Thoracic aorta (tissue), 2 donors: ENCODE results near the gene CHKA. TPM values are rescaled to one million over a fixed set of nuclear protein-coding genes. Genes with fewer than 3 reads are reported as not detected.

ENCODE experiments used
- ATAC-seq: fragments of 150-250 bp; one replicate; pipeline ENCODE4 v1.8.0; 2017; ENCODE audit warnings: low read depth; ENCODE audit not compliant: insufficient number of reproducible peaks, low FRiP score
- DNase-seq: peaks from one replicate; pipeline ENCODE4 v3.0.0-alpha.2; 2020; ENCODE audit warnings: low spot score
- H3K27ac ChIP-seq, 2 donors: fragments of 200-600 bp; sonication (generic); 1 replicate in 1 of 2; 2 replicates in 1 of 2; pipeline ENCODE4 v1.5.1; 2016; ENCODE audit warnings: mild to moderate bottlenecking in 2 of 2, moderate library complexity in 2 of 2
- H3K27me3 ChIP-seq: fragments of 200-600 bp; sonication (generic); replicated peaks from 2 replicates; pipeline ENCODE4 v1.6.0; 2016; ENCODE audit warnings: mild to moderate bottlenecking; ENCODE audit not compliant: insufficient read depth
- H3K36me3 ChIP-seq: fragments of 200-600 bp; sonication (generic); one replicate; pipeline ENCODE4 v1.5.1; 2016
- H3K4me1 ChIP-seq, 2 donors: fragments of 200-600 bp; sonication (generic); 1 replicate in 1 of 2; 2 replicates in 1 of 2; pipeline versions ENCODE4 v1.5.1 to v1.6.0; 2016; ENCODE audit warnings: low read depth in 2 of 2, mild to moderate bottlenecking in 1 of 2; ENCODE audit not compliant: control insufficient read depth in 1 of 2
- H3K4me3 ChIP-seq: fragments of 200-600 bp; sonication (generic); 2 replicates; pipeline ENCODE4 v1.5.1; 2016; ENCODE audit warnings: mild to moderate bottlenecking
- H3K9me3 ChIP-seq: fragments of 200-600 bp; sonication (generic); 2 replicates; pipeline ENCODE4 v1.5.1; 2016
- total RNA-seq, 2 donors: library from RNA; depleted of rRNA; stranded (reverse); fragments of >200 nt; gene quantifications; one replicate each; pipeline versions ENCODE4 v1.1.0 to v1.2.3, GENCODE V29; 2016
- TF ChIP-seq, protein P1 (sequence below): fragments of 200-600 bp; sonication (generic); IDR thresholded peaks from one replicate; pipeline ENCODE4 v1.5.1; 2019; ENCODE audit warnings: antibody characterized with exemption

The CHKA gene
- total RNA-seq, 2 donors from 2014 or later = 12.5 to 22.2 TPM

DNA sequence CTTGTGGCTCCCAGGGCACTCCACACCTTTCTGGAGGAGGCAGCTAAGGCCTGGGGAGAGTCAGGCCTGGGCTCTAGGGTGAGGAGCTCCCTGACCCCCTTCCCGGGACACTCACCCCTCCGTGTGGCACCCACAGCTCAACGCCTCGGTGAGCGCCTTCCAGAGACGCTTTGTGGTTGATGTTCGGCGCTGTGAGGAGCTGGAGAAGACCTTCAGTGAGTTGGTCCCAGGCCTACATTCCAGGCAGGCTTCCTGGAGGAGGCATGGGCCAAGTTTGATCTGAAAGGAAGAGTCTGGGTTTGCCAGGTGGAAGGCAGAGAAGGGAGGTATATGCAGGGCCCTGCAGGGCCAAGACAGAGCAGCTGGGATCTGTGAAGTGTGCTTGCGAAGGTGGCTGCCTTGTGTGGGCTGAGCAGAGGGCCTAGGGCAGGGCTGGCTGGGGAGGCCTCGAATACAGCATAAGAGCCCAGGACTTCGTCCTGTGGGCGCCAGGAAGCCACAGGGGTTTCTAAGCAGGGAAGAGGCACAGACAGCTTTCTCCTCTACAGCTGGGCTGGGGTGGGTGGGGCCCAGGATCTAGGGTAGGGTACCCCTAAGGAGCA is 79.5 kb downstream of the CHKA start:
- DNase-seq = no peak
- peaks cover 29% of the 10 kb centered on the region for H3K36me3 ChIP-seq

GRCh38 chr11:68040957-68041591 is 80.1 kb downstream of the CHKA start:
- H3K36me3 ChIP-seq = peaks cover 29% of the 10 kb centered on the region
- H3K4me3 ChIP-seq = peak overlapping the region; percentile 91
- peaks cover 27 to 41% of the 10 kb centered on the region in 2 donors for H3K4me1 ChIP-seq
- ATAC-seq (no peak), DNase-seq (no peak)
- H3K27me3 ChIP-seq = no peaks in the 10 kb centered on the region
- peak overlapping the region; percentile 72 to 74 for H3K27ac ChIP-seq
- no peaks in the 10 kb centered on the region for H3K9me3 ChIP-seq
- TF ChIP-seq, protein P1, sequence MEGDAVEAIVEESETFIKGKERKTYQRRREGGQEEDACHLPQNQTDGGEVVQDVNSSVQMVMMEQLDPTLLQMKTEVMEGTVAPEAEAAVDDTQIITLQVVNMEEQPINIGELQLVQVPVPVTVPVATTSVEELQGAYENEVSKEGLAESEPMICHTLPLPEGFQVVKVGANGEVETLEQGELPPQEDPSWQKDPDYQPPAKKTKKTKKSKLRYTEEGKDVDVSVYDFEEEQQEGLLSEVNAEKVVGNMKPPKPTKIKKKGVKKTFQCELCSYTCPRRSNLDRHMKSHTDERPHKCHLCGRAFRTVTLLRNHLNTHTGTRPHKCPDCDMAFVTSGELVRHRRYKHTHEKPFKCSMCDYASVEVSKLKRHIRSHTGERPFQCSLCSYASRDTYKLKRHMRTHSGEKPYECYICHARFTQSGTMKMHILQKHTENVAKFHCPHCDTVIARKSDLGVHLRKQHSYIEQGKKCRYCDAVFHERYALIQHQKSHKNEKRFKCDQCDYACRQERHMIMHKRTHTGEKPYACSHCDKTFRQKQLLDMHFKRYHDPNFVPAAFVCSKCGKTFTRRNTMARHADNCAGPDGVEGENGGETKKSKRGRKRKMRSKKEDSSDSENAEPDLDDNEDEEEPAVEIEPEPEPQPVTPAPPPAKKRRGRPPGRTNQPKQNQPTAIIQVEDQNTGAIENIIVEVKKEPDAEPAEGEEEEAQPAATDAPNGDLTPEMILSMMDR = no peak

More for the DNA sequence above, 79.5 kb downstream of the CHKA start:
- Histone ChIP-seq H3K27me3 (no peaks in the 10 kb centered on the region), H3K9me3 (no peaks in the 10 kb centered on the region), H3K27ac (peak overlapping the region; percentile 72 to 74), H3K4me1 (peaks cover 24 to 41% of the 10 kb centered on the region in 2 donors), H3K4me3 (no peak overlapping the region)
- no peak for ATAC-seq
- TF ChIP-seq, protein P1 = no peak

- Histone ChIP-seq H3K9me3 (no peaks in the 10 kb centered on the region), H3K36me3 (peaks cover 29% of the 10 kb centered on the region), H3K27ac (peak overlapping the region; percentile 72 to 74), H3K27me3 (no peaks in the 10 kb centered on the region), H3K4me1 (peaks cover 27 to 41% of the 10 kb centered on the region in 2 donors), H3K4me3 (peak overlapping the region; percentile 91)
- DNase-seq (no peak), ATAC-seq (peak; percentile 11)
- TF ChIP-seq, protein P1 = no peak
Observed at GRCh38 chr11:68040101-68040956, 80.9 kb downstream of the CHKA start.

- Histone ChIP-seq H3K36me3 (peaks cover 22% of the 10 kb centered on the region), H3K4me3 (peak overlapping the region; percentile 91), H3K4me1 (peaks cover 27 to 41% of the 10 kb centered on the region in 2 donors), H3K27me3 (no peaks in the 10 kb centered on the region), H3K27ac (peak overlapping the region; percentile 72 to 74), H3K9me3 (no peaks in the 10 kb centered on the region)
- TF ChIP-seq, protein P1 = no peak
- no peak for ATAC-seq
- no peak for DNase-seq
Observed at GRCh38 chr11:68039526-68040086, 81.6 kb downstream of the CHKA start.
